Activated CD8-positive, alpha-beta memory T cell treated with anti-CD3 and anti-CD28 coated beads, Interleukin-2, amount 50 U/mL, for 4 hours (primary cell): ENCODE data around the gene KLK3.
"Not testable (repeated sequence)": the region's sequence is repeated elsewhere in the genome, so short reads cannot be mapped to it uniquely, and the experiment has no call there.

Experiments
- DNase-seq: peaks from one replicate; pipeline ENCODE4 v3.0.0-alpha.2; 2020

Gene KLK3

DNA sequence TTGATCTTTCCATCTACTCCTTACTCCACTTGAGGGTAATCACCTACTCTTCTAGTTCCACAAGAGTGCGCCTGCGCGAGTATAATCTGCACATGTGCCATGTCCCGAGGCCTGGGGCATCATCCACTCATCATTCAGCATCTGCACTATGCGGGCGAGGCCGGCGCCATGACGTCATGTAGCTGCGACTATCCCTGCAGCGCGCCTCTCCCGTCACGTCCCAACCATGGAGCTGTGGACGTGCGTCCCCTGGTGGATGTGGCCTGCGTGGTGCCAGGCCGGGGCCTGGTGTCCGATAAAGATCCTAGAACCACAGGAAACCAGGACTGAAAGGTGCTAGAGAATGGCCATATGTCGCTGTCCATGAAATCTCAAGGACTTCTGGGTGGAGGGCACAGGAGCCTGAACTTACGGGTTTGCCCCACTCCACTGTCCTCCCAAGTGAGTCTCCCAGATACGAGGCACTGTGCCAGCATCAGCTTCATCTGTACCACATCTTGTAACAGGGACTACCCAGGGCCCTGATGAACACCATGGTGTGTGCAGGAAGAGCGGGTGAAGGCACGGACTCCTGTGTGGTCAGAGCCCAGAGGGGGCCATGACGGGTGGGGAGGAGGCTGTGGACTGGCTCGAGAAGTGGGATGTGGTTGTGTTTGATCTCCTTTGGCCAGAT lies 15.8 kb downstream of the KLK3 start:
- DNase-seq = no peak

DNA sequence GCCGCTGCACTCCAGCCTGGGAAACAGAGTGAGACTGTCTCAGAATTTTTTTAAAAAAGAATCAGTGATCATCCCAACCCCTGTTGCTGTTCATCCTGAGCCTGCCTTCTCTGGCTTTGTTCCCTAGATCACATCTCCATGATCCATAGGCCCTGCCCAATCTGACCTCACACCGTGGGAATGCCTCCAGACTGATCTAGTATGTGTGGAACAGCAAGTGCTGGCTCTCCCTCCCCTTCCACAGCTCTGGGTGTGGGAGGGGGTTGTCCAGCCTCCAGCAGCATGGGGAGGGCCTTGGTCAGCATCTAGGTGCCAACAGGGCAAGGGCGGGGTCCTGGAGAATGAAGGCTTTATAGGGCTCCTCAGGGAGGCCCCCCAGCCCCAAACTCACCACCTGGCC lies 18.3 kb downstream of the KLK3 start, which contains the start of gene KLK2:
KLK2 (plus strand) TSS at position 384 of the 400 bp plus-strand sequence. CDS start 35 bp downstream, outside the sequence.
- DNase-seq = no peak

DNA sequence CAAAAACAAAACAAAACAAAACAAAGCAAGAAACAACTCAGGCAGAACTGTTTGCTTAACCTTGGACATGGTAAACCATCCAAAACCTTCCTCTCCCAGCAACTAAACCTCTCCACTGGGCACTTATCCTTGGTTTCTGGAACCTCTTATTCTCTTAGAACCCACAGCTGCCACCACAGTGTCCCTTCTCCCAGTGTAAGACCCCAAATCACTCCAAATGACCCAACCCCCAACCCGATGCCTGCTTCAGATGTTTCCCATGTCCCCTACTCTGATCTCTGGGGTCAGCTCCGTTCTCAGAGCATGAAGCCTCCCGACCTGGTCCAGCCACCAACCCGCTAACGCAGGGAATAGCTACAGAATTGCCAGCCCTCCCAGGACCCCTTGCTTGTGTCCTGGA lies 19.5 kb downstream of the KLK3 start:
- DNase-seq = no peak

DNA sequence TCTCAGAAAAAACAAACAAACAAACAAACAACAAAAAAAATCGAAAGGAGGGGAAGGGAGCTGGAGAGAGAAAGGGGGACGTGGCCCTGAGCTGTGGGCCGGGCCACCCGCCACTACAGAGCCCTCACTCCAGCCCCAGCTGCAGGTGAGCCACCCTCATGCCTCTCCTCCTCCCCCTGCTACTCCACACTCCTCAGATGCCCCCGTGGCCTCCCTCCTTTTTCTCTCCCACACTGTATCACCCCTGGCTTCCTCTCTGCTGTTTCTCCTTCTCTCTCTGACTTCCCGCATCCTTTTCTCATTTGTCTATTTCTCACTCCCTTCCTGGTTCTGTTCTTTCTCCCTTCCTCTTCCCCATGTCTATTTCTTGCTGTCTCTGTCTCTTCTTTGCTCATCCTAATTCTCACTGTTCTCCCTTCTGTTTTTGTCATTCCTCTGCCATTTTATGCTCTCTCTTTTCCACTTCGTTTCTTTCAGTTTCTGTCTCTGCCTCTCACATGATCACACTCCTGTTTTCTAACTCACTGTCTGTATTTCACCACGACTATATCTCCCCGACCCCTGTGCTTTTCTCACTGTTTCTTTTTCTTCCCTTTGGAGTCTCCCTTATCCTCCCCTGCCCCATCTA lies 21.2 kb downstream of the KLK3 start:
- DNase-seq = no peak

DNA sequence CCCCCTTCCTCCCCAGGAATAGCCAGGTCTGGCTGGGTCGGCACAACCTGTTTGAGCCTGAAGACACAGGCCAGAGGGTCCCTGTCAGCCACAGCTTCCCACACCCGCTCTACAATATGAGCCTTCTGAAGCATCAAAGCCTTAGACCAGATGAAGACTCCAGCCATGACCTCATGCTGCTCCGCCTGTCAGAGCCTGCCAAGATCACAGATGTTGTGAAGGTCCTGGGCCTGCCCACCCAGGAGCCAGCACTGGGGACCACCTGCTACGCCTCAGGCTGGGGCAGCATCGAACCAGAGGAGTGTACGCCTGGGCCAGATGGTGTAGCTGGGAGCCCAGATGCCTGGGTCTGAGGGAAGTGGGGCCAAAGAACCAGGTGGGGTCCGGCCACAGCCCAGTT lies 21.7 kb downstream of the KLK3 start:
- DNase-seq = no peak

DNA sequence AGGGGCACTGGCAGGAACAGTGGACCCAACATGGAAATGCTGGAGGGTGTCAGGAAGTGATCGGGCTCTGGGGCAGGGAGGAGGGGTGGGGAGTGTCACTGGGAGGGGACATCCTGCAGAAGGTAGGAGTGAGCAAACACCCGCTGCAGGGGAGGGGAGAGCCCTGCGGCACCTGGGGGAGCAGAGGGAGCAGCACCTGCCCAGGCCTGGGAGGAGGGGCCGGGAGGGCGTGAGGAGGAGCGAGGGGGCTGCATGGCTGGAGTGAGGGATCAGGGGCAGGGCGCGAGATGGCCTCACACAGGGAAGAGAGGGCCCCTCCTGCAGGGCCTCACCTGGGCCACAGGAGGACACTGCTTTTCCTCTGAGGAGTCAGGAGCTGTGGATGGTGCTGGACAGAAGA lies 22.6 kb downstream of the KLK3 start:
- no peak for DNase-seq

DNA sequence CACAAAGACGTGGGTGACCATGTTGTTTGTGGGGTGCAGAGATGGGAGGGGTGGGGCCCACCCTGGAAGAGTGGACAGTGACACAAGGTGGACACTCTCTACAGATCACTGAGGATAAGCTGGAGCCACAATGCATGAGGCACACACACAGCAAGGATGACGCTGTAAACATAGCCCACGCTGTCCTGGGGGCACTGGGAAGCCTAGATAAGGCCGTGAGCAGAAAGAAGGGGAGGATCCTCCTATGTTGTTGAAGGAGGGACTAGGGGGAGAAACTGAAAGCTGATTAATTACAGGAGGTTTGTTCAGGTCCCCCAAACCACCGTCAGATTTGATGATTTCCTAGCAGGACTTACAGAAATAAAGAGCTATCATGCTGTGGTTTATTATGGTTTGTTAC lies 24.1 kb downstream of the KLK3 start:
- DNase-seq = no peak

DNA sequence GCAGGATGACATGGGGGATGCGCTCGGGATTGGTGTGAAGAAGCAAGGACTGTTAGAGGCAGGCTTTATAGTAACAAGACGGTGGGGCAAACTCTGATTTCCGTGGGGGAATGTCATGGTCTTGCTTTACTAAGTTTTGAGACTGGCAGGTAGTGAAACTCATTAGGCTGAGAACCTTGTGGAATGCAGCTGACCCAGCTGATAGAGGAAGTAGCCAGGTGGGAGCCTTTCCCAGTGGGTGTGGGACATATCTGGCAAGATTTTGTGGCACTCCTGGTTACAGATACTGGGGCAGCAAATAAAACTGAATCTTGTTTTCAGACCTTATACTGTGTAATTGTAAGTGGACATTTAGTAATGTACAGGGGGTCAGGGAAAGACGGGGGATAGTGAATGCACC lies 25.5 kb downstream of the KLK3 start:
- no peak for DNase-seq

DNA sequence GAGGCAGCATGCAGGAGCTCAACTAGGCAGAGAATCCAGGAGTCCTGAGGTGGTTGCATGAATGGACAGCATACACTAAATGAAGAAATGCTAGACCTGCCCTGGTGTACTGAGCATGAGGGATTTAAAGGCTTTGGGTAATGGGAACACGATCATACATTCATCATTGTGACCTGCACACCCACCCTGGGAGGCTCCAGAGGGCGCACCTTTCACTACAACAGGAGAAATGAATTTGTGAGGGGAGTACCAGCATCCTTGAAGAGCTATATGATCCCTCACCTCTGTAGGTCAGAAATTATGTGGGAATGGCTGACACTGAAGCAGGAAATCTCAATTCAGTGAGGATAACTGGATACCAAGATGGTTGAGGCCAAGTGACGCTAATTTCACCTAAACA lies 27.5 kb downstream of the KLK3 start:
- DNase-seq = no peak

DNA sequence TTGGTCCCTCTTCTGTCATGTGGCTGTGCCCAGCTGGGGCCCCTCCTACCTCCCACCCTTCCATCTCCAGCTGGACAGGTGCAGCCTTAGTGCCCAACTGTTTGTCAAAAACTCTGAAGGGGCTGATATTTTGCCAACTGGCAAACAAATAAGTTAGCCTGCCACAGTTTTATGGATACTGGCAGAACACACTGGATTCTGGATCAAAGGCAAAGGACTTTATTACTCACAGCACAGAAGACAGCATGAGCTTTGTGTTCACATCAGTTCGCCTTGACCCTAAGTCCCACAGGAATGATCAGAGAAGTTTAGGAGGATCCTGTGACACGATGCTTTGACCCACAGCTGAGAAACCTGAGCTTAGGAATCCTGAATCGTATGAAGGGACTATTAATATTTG lies 34.9 kb downstream of the KLK3 start:
- no peak for DNase-seq

DNA sequence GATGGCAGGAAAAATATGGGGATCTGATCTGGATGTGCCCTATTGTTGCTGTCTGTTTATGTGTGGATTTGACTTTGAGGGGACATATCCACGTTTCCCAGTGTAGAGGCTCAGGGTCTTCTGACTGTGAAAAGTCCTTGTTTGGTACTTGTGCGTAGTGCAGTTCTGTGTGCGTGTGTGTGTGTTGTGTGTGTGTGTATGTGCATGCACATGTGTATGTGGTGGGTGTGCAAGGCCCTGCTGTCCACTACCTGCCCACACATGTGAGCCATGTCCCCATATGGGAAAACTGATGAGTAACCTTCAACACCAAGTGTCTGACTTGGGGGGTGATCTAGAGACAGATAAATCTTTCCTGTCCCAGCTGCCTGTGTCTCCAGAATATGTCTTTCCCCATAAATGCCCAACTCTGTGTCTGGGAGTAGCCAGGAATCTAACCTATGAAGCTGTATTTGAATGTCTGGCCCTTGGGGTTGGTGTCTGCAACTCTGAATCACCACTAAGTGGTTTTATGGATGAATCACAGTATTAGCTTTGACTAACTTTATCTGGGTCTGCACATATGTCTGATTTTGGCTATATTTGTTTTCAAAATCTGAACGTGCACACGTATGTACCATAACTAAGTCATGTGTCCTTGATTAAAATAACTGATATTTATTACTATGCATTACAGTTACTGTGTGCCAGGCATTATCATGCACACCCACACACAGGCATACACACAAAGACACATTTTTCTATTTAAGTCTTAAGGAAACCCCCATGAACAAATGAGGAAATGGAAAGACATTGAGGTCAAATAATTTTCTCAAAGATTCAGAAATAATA lies 35.9 kb downstream of the KLK3 start:
- no peak for DNase-seq

DNA sequence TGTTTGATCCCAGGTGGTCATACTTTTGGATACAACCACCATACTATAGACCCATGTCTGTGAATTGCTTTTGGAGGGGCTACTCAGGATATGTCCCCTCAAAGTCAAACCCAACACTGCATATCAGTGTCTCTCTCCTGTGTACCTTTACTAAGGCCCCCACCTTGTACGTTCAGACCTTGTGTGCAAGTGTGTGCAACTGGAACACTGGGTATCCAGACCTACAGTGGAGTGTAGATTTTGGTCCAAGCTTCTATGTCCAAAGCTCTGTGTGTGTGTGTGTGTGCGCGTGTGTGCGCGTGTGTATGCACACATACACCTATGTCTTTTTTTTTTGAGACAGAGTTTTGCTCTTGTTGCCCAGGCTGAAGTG lies 36.5 kb downstream of the KLK3 start:
- no peak for DNase-seq

DNA sequence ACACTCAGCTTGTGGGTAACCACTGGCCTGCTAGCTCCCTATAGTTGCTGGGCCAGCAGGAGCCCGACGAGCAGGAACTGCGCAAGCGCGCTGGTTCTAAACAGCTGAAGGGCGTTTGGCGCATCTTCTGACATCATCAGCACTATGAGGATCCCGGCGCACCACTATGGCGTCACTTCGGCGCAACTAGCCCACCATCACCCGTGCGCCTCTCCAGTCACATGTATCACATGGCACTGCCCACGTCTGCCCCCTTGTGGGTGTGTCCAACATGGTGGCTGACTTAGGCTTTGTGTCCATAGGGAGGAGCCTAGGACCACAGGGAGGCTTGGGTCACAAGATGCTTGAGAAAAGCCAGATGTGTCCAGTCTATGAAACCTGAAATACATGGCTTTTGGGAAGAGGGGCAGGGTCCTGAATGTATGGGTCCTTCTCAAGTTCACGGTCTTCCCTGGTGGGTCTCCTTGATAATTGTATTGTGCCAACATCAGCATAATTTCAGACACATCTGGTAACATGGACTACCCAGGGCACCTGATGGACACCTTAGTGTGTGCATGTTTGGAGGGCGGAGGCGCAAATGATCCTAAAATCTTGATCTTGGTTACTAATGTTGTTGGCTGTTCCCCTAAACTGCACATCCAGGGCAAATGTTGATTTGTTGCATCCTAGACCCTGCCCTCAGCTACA lies 38.5 kb downstream of the KLK3 start:
- DNase-seq = no peak

DNA sequence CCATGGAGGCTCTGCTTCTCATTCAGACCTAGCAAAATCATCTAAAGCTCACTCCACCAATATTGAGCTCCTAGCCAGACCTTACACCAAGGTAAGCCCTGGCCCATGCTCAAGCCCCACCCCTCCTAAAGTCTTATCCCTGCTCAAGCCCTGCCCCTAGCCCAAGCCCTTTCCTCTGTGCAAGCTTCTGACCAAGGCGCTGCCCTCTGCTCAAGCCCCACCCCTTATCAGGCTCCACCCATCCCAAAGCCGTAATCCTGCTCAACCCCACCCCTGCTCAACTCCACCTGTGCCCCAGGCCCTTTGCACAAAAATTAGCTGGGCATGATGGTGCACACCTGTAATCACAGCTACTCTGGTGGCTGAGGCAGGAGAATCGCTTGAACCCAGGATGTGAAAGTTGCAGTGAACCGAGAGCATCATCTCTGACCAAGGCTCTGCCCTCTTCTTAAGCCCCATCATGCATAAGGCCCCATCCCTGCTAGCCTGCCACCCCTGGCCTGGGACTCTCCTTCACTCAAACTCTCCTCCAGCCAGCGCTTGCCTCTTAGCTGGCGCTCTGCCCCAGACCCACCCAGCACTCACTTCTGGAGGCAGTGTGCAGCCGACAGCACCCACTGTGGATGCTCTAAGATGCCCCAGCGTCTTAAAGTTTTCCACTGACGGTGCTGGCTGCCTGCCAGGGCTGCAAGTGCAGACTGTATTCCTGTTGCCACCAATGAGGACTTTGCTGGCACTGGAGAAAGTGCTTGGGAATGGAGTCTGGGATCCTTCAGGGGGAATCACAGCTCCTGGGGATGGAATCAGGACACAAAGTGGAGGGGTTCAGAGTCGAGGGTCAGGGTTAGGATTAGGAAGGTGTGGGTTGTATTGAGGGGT lies 40.0 kb downstream of the KLK3 start:
- no peak for DNase-seq

DNA sequence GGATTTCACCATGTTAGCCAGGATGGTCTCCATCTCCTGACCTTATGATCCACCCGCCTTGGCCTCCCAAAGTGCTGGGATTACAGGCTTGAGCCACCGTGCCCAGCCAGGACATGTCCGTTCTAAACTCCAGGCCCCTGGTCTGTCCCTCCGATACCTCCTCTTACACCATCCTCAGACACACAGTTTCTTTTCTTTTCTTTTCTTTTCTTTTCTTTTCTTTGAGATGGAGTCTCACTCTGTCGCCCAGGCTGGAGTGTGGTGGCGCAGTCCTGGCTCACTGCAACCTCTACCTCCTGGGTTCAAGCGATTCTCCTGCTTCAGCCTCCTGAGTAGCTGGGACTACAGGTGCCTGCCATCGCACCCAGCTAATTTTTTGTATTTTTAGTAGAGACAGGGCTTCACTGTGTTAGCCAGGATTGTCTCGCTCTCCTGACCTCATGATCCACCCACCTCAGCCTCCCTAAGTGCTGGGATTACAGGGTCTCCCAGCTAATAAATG lies 41.4 kb downstream of the KLK3 start:
- DNase-seq = not testable (repeated sequence)

DNA sequence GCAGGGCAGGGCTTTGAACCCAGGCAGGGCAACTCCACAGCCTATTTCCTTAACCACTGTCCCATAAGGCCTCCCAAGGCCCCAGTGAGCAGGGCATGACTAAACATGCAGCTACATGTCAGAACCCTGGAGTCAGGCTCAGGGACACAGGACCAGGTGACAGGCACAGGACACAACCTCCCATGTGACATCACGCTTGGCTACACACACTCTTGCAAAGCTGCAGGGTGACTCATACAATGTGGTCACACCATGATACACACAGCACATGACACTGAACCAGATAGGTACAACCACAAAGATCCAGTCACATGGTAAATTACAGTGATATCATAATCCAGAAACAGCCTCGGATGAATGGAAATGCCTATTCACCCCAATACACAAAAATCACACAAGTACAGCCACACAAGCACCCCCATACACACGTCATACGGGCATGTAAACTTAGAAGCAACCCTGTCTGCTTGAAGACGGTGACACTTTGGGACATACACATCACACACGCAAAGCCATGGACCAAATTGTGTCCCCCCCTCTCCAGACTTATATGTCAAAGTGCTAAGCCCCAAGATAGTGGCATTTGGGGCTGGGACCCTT lies 42.0 kb downstream of the KLK3 start:
- no peak for DNase-seq

DNA sequence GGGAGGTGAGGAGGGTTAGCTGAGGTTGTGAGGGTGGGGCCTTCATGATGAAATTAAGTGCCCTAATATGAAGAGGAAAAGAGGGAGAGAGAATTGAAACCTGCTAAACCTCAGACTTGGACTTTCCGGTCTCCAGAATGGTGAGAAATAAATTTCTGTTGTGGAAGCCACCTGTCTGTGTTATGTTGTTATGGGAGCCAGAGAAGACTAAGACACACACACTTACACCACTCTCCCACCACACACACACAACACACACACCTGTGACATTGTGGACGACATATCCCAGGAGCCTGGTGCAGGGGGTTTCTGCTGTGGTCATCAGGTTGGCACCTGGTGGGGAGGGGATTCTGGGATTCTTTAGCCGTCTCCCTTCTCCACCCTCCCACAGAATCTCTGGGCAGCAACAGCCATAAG lies 42.5 kb downstream of the KLK3 start:
- no peak for DNase-seq

DNA sequence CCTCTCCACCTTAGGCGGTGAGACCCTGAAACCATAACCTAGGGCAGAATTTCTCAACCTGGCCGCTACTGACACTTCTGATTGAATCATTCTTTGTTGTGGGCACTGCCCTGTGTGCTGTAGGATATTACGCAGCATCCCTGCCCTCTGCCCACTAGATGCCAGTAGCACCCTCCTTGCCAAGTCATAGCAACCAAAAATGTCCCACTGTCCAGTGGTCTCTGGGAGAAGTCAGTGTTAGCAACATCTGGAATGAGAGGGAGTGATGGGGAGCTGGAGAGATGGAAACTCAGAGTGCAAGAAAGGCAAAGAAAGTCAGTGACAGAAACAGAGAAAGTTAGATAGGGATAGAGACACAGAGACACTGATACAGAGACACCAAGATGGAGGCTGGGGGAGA lies 42.9 kb downstream of the KLK3 start:
- no peak for DNase-seq

DNA sequence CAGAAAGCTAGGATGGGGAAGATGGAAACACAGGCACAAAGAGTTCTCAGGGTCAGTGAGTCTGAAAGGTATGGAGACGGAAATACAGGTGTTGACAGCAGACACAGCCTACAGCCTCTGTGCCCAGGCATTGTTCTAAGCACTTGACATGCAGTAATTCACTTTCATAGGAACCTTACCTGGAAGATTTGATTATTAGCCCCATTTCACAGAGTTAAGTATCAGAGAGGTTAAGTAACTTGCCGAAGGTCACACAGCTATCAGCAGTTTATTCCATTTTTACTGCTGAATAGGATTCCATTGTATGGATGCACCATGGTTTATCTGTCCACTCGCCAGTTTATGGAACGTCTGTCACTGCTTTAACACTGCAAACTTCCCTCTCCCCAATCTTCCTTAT lies 43.3 kb downstream of the KLK3 start:
- no peak for DNase-seq

DNA sequence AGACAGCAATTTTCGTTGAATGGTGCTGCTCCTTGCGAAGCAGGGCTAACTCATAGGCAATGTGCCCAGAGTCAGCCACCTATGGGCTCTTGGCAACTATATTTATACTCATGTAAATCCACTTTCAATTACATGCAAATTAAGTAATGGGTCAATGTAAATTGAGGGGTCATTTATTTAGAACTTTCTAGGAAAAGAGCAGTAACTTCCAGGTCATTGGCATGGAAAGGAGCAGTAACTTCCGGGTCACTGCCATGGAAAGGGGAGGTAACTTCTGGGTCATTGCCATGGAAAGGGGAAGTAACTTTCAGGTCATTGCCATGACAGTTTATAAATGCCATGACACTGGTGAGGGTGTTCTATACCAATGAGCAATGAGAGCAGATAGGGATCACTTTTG lies 44.9 kb downstream of the KLK3 start:
- DNase-seq = no peak

DNA sequence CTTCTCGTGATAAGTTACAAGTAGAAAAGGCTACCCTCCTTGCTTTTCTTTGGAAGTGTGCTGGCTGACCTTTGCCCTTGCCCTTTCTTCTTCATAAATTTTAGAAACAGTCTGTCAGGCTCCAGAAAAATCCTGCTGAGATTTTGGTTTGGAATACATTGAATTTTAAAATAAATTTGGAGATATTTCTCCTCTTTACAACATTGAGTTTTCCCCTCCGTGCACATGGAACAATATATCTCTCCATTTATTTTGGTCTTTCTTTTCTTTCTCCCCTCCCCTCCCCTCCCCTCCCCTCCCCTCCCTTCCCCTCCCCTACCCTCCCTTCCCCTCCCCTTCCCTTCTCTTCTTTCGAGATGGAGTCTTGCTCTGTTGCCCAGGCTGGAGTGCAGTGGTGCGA lies 47.9 kb downstream of the KLK3 start:
- no peak for DNase-seq

DNA sequence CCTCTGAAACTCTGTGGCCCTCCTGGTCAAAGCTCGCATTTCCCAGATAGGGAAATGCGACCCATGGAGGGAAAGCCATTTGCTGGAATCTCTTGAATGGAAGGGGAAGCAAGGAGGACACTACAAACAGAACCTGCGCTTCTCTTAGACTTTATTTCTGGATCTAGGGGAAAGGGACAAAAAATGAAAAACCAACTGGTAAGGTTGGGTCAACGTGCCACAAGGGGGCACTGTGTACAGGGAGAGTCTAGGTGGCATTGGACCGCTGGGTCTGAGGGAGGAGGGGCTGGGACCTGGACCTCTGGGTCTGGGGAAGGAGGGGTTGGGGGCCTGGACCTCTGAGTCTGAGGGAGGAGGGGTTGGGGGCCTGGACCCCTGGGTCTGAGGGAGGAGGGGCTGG lies 51.5 kb downstream of the KLK3 start:
- DNase-seq = peak; percentile 29
